ENCODE data around the gene EZR. TPM values are rescaled to one million over a fixed set of nuclear protein-coding genes. Genes with fewer than 3 reads are reported as not detected.

EZR gene
- total and polyA plus RNA-seq, 2 of the 8 experiments (the other 6 are each of a cell fraction or from before 2014, with no cell fraction given): 122 to 286 TPM

DNA sequence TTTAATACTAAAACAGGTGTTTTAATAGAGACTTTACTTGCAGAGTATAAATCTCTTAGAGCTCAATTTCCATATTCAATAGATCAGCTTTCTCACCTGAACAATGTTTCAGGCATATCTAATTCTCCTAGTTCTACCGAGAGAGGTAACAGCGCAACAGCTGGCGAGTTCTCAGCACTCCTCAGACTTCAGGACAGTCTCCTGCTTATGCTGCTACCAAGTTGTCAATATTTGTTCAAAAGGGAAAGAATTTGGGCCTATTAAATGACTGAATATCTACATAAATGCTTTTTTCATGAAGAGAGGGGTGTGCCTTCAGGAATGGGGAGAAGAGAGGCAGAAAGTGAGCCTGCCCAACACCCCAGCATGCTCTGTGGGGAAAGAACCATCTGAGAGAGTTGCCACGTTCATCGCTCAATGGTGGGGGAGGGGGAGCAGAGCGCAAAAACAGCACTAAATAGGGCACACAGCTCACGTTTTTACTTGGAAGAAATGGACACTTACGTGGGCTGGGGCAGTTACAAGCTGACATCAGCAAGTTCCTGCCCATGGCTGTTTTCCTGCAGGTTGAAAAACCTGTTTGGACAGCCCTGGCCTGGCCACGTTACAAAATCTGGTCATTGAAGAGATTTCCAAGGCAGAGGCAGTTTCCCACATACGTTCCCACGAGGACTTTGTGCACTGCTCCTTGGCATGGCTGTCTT, 38.0 kb downstream of the EZR start:
- Histone ChIP-seq H3K36me3 (ENCODE audit: control insufficient read depth in 2 of 4, insufficient read depth in 4 of 4, low read length in 3 of 4) (peaks cover 43 to 95% (median 84%) of the 10 kb centered on the region in 4 experiments), H3K23ac (ENCODE audit: insufficient read length) (no peak overlapping the region), H4K20me1 (replicated peaks in 1 of 2; ENCODE audit: control insufficient read depth in 1 of 2, insufficient read depth in 2 of 2, low read length in 2 of 2) (peaks cover 14 to 22% of the 10 kb centered on the region in 2 experiments), H2BK12ac (ENCODE audit: low read depth, low read length) (no peak overlapping the region), H3K4me3 (ENCODE audit: extremely low read depth in 1 of 4, insufficient read depth in 2 of 4, low read depth in 3 of 4, low read length in 4 of 4) (no peak overlapping the region), H2AFZ (ENCODE audit: low read length) (no peak overlapping the region), H2BK15ac (ENCODE audit: low read length) (no peak overlapping the region), H3K79me1 (ENCODE audit: low read depth, low read length) (peaks cover 18% of the 10 kb centered on the region), H3K9me3 (ENCODE audit: insufficient read depth in 2 of 2, low read depth in 1 of 2, low read length in 1 of 2) (no peaks in the 10 kb centered on the region), H3K4ac (replicated peaks; ENCODE audit: insufficient read length, low read depth, low read length) (no peak overlapping the region), H3K4me2 (ENCODE audit: insufficient read depth in 1 of 2, low read depth in 2 of 2, low read length in 2 of 2) (no peak overlapping the region), H4K91ac (replicated peaks; ENCODE audit: insufficient read length, low read length) (peak overlapping the region; percentile 10), H3K56ac (replicated peaks; ENCODE audit: insufficient read length, low read depth, low read length) (no peak overlapping the region), H3K4me1 (replicated peaks in 1 of 4; ENCODE audit: control insufficient read depth in 3 of 4, insufficient read depth in 4 of 4, low read length in 3 of 4) (peaks cover 0 to 2% (median under 1%) of the 10 kb centered on the region in 4 experiments; a peak in 2 of 7 replicates), H3K27ac (ENCODE audit: low read depth, low read length) (peak overlapping the region; percentile 46; the same call in 1 of the 2 replicates), H3K79me2 (ENCODE audit: control insufficient read depth in 1 of 2, insufficient read depth in 2 of 2, low read length in 2 of 2) (peaks cover 0 to 80% of the 10 kb centered on the region in 2 experiments; a peak in 3 of 4 replicates), H2BK120ac (replicated peaks; ENCODE audit: low read depth, low read length) (no peak overlapping the region), H3K18ac (ENCODE audit: extremely low read depth, low read length) (no peak overlapping the region), H3K9ac (replicated peaks in 1 of 4; ENCODE audit: extremely low read depth in 1 of 4, low read depth in 3 of 4, low read length in 3 of 4) (no peak overlapping the region), H4K8ac (ENCODE audit: extremely low read depth, insufficient read depth, low read length) (no peak overlapping the region), H2BK20ac (ENCODE audit: low read length) (no peak overlapping the region), H4K5ac (ENCODE audit: insufficient read length, low read depth, low read length) (no peak overlapping the region), H3K14ac (ENCODE audit: insufficient read length) (no peak overlapping the region), H2BK5ac (ENCODE audit: low read depth, low read length) (no peak overlapping the region), H3K27me3 (replicated peaks in 1 of 4; ENCODE audit: control insufficient read depth in 3 of 4, extremely low read depth in 1 of 4, insufficient read depth in 3 of 4, low read length in 3 of 4) (no peaks in the 10 kb centered on the region), H3K23me2 (ENCODE audit: low read depth, low read length) (no peaks in the 10 kb centered on the region), H2AK5ac (ENCODE audit: low read depth, low read length) (no peak overlapping the region)
- WGBS, 2 experiments (ENCODE audit: extremely low coverage in 1 of 2, insufficient coverage in 1 of 2, insufficient read length in 1 of 2, insufficient replicate concordance in 2 of 2, low coverage in 1 of 2, low lambda C conversion rate in 2 of 2, missing lambda C conversion rate in 1 of 2): 82% methylated on average over 11 of the region's 11 CpGs; no CpG with 5 or more reads in 1 of the 2 experiments
- CTCF ChIA-PET (ENCODE audit: partially characterized antibody): interaction anchor here (0.7 to 4.5 kb wide), 15 partner anchors 8 to 441 kb away, joined by 3 to 19 read pairs (median 4); no protein-coding TSS in a partner anchor
- TF ChIP-seq ZNF274 (IDR thresholded peaks at IDR 0.05; ENCODE audit: borderline replicate concordance, extremely low read depth, low read length) (no peak), NRF1 (IDR thresholded peaks at IDR 0.05; ENCODE audit: low read depth, low read length) (no peak), GTF2F1 (IDR thresholded peaks at IDR 0.05; ENCODE audit: borderline replicate concordance, low read depth, low read length) (no peak), FOSL1 (IDR thresholded peaks at IDR 0.05; ENCODE audit: insufficient read depth, low read depth, low read length) (no peak), SIN3A (conservative IDR thresholded peaks at IDR 0.05 in 1 of 2, IDR thresholded peaks at IDR 0.05 in 1 of 2; ENCODE audit: low read depth in 1 of 2, low read length in 2 of 2) (no peak), MAFK (IDR thresholded peaks at IDR 0.05; ENCODE audit: low read depth, low read length) (no peak), POLR2AphosphoS5 (IDR thresholded peaks at IDR 0.05; ENCODE audit: low read depth, low read length) (no peak; the same call in 1 of the 2 replicates), YY1 (IDR thresholded peaks at IDR 0.05; ENCODE audit: low read depth, low read length) (no peak), HDAC6 (IDR thresholded peaks at IDR 0.05; ENCODE audit: low read depth, low read length) (no peak), JUN (IDR thresholded peaks at IDR 0.05; ENCODE audit: low read depth, low read length) (no peak), RXRA (IDR thresholded peaks at IDR 0.05; ENCODE audit: insufficient read depth, low read depth, low read length) (no peak), TEAD4 (IDR thresholded peaks at IDR 0.05; ENCODE audit: low read depth, low read length) (no peak)
- FAIRE-seq (no peak), DNase-seq (ENCODE audit: low read depth in 1 of 2, low spot score in 2 of 2) (no peak)
- POLR2A ChIA-PET (ENCODE audit: partially characterized antibody): interaction anchor here (0.7 to 7.6 kb wide), 5 partner anchors 9 to 219 kb away, joined by 3 to 75 read pairs (median 5); partner anchors contain the start of gene RSPH3
